ENCODE data around the gene LRRD1.
"Not testable (repeated sequence)": the region's sequence is repeated elsewhere in the genome, so short reads cannot be mapped to it uniquely, and the experiment has no call there.

Gene LRRD1

GRCh38 chr7:92205987-92206386 is 27.0 kb upstream of the LRRD1 start:
- no peaks in the 10 kb centered on the region for H3K27me3 ChIP-seq
- DNase-seq = no peak
- no peaks in the 10 kb centered on the region for H3K9me3 ChIP-seq
- H3K36me3 ChIP-seq = peaks cover 50% of the 10 kb centered on the region
- no peak for TF ChIP-seq CTCF (IDR thresholded peaks at IDR 0.05; ENCODE audit: low read depth, low read length)
- H3K4me1 ChIP-seq = no peaks in the 10 kb centered on the region
- no peak overlapping the region for H3K4me3 ChIP-seq (ENCODE audit: low read depth, low read length)

- no peak overlapping the region for H3K4me3 ChIP-seq (ENCODE audit: low read depth, low read length)
- peaks cover 38% of the 10 kb centered on the region for H3K36me3 ChIP-seq
- H3K4me1 ChIP-seq = no peaks in the 10 kb centered on the region
- no peak for DNase-seq
- H3K27me3 ChIP-seq = no peaks in the 10 kb centered on the region
- no peak for TF ChIP-seq CTCF (IDR thresholded peaks at IDR 0.05; ENCODE audit: low read depth, low read length)
- no peaks in the 10 kb centered on the region for H3K9me3 ChIP-seq
Measured at GRCh38 chr7:92200791-92201190, 21.8 kb upstream of the LRRD1 start.

- TF ChIP-seq CTCF (IDR thresholded peaks at IDR 0.05; ENCODE audit: low read depth, low read length) = no peak
- H3K9me3 ChIP-seq = peaks cover 4% of the 10 kb centered on the region
- peaks cover 5% of the 10 kb centered on the region; the same call in 1 of the 2 replicates for H3K36me3 ChIP-seq
- no peak for DNase-seq
- no peaks in the 10 kb centered on the region for H3K4me1 ChIP-seq
- no peaks in the 10 kb centered on the region for H3K27me3 ChIP-seq
- H3K4me3 ChIP-seq (ENCODE audit: low read depth, low read length) = no peak overlapping the region
Measured at GRCh38 chr7:92192326-92192725, 13.4 kb upstream of the LRRD1 start.

GRCh38 chr7:92189246-92189645 is 10.3 kb upstream of the LRRD1 start:
- DNase-seq = not testable (repeated sequence)

GRCh38 chr7:92184294-92184693 is 5.4 kb upstream of the LRRD1 start:
- not testable (repeated sequence) for H3K4me1 ChIP-seq; H3K4me3 ChIP-seq (ENCODE audit: low read depth, low read length); H3K27me3 ChIP-seq; DNase-seq; H3K36me3 ChIP-seq; H3K9me3 ChIP-seq

More at GRCh38 chr7:92189246-92189645, 10.3 kb upstream of the LRRD1 start:
- not testable (repeated sequence) for H3K4me3 ChIP-seq (ENCODE audit: low read depth, low read length); H3K9me3 ChIP-seq; H3K4me1 ChIP-seq; H3K27me3 ChIP-seq; H3K36me3 ChIP-seq

- Histone ChIP-seq H3K4me3 (ENCODE audit: low read depth, low read length) (no peak overlapping the region), H3K9me3 (no peaks in the 10 kb centered on the region), H3K4me1 (no peaks in the 10 kb centered on the region), H3K27me3 (no peaks in the 10 kb centered on the region), H3K36me3 (no peaks in the 10 kb centered on the region)
- DNase-seq = no peak
- TF ChIP-seq CTCF (IDR thresholded peaks at IDR 0.05; ENCODE audit: low read depth, low read length) = no peak
Measured at GRCh38 chr7:92177362-92177761, 1.6 kb downstream of the LRRD1 start.

GRCh38 chr7:92169529-92169928 is 9.4 kb downstream of the LRRD1 start:
- H3K27me3 ChIP-seq; DNase-seq; H3K36me3 ChIP-seq; H3K4me3 ChIP-seq (ENCODE audit: low read depth, low read length); H3K4me1 ChIP-seq; H3K9me3 ChIP-seq: not testable (repeated sequence)

- TF ChIP-seq CTCF (IDR thresholded peaks at IDR 0.05; ENCODE audit: low read depth, low read length) = no peak
- no peak overlapping the region for H3K4me3 ChIP-seq (ENCODE audit: low read depth, low read length)
- H3K4me1 ChIP-seq = peaks cover 3% of the 10 kb centered on the region; the same call in 1 of the 2 replicates
- no peaks in the 10 kb centered on the region for H3K9me3 ChIP-seq
- H3K27me3 ChIP-seq = no peaks in the 10 kb centered on the region; the same call in 1 of the 2 replicates
- no peaks in the 10 kb centered on the region for H3K36me3 ChIP-seq
- DNase-seq = no peak
Measured at GRCh38 chr7:92161271-92161670, 17.7 kb downstream of the LRRD1 start.

Measured in BE2C (cell line).